ENCODE measurements around the gene DPH3. TPM values are rescaled to one million over a fixed set of nuclear protein-coding genes. Genes with fewer than 3 reads are reported as not detected.

The DPH3 gene
- total and polyA plus RNA-seq, 10 of the 15 experiments (the other 5 are each of a cell fraction or from before 2014, with no cell fraction given), result 10.8 to 71.8 (median 23.4) TPM

- in situ Hi-C loops (cut with MboI), result no loop called here
- DNase-seq (ENCODE audit: low read depth, low spot score), result no peak
- Histone ChIP-seq H2AFZ (ENCODE audit: control insufficient read depth, low read depth, low read length) (no peak overlapping the region), H3K79me2 (ENCODE audit: control insufficient read depth, insufficient read depth, low read length) (no peaks in the 10 kb centered on the region), H3K27me3 (replicated peaks in 1 of 2; ENCODE audit: control insufficient read depth in 2 of 2, insufficient read depth in 2 of 2, low read length in 1 of 2) (no peaks in the 10 kb centered on the region), H3K9me3 (replicated peaks; ENCODE audit: control insufficient read depth, insufficient read depth, low read length) (no peaks in the 10 kb centered on the region), H3K4me2 (ENCODE audit: control insufficient read depth, insufficient read depth) (no peak overlapping the region), H3K36me3 (ENCODE audit: control insufficient read depth in 2 of 2, insufficient read depth in 2 of 2, low read length in 1 of 2) (no peaks in the 10 kb centered on the region), H3K4me1 (ENCODE audit: control insufficient read depth, insufficient read depth, low read length) (no peaks in the 10 kb centered on the region), H3K4me3 (no peak overlapping the region), H4K20me1 (ENCODE audit: control insufficient read depth, insufficient read depth) (no peaks in the 10 kb centered on the region), H3K27ac (ENCODE audit: control insufficient read depth, insufficient read depth) (no peak overlapping the region), H3K9ac (ENCODE audit: control insufficient read depth, insufficient read depth, low read length) (no peak overlapping the region)
- CTCF ChIA-PET, result interaction anchor here (0.5 kb wide), 1 partner anchor 1217 kb away, joined by 3 read pairs; no protein-coding TSS in a partner anchor
- TF ChIP-seq ZNF24 (IDR thresholded peaks at IDR 0.05) (no peak), IRF4 (IDR thresholded peaks at IDR 0.05; ENCODE audit: low read depth, low read length) (no peak), GABPA (IDR thresholded peaks at IDR 0.05; ENCODE audit: low read depth) (no peak), CREB1 (IDR thresholded peaks at IDR 0.05; ENCODE audit: low read depth) (no peak), PKNOX1 (IDR thresholded peaks at IDR 0.05) (no peak), NBN (IDR thresholded peaks at IDR 0.05) (no peak), NR2C1 (IDR thresholded peaks at IDR 0.05) (no peak), SRF (IDR thresholded peaks at IDR 0.05; ENCODE audit: low read depth in 2 of 2, low read length in 2 of 2) (no peak), LARP7 (IDR thresholded peaks at IDR 0.05) (no peak), ZNF622 (IDR thresholded peaks at IDR 0.05) (no peak), POLR2A (IDR thresholded peaks at IDR 0.05; ENCODE audit: low read depth, low read length) (no peak), DPF2 (IDR thresholded peaks at IDR 0.05) (no peak), NFYB (IDR thresholded peaks at IDR 0.05; ENCODE audit: insufficient read depth, low read depth, low read length) (no peak), E4F1 (IDR thresholded peaks at IDR 0.05; ENCODE audit: borderline replicate concordance, partially characterized antibody) (no peak), EED (IDR thresholded peaks at IDR 0.05; ENCODE audit: low read depth) (no peak)
- TF ChIP-seq, protein P1, sequence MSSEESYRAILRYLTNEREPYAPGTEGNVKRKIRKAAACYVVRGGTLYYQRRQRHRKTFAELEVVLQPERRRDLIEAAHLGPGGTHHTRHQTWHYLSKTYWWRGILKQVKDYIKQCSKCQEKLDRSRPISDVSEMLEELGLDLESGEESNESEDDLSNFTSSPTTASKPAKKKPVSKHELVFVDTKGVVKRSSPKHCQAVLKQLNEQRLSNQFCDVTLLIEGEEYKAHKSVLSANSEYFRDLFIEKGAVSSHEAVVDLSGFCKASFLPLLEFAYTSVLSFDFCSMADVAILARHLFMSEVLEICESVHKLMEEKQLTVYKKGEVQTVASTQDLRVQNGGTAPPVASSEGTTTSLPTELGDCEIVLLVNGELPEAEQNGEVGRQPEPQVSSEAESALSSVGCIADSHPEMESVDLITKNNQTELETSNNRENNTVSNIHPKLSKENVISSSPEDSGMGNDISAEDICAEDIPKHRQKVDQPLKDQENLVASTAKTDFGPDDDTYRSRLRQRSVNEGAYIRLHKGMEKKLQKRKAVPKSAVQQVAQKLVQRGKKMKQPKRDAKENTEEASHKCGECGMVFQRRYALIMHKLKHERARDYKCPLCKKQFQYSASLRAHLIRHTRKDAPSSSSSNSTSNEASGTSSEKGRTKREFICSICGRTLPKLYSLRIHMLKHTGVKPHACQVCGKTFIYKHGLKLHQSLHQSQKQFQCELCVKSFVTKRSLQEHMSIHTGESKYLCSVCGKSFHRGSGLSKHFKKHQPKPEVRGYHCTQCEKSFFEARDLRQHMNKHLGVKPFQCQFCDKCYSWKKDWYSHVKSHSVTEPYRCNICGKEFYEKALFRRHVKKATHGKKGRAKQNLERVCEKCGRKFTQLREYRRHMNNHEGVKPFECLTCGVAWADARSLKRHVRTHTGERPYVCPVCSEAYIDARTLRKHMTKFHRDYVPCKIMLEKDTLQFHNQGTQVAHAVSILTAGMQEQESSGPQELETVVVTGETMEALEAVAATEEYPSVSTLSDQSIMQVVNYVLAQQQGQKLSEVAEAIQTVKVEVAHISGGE (CRISPR knock-in tag; IDR thresholded peaks at IDR 0.05), result no peak
- TF ChIP-seq, protein P2, sequence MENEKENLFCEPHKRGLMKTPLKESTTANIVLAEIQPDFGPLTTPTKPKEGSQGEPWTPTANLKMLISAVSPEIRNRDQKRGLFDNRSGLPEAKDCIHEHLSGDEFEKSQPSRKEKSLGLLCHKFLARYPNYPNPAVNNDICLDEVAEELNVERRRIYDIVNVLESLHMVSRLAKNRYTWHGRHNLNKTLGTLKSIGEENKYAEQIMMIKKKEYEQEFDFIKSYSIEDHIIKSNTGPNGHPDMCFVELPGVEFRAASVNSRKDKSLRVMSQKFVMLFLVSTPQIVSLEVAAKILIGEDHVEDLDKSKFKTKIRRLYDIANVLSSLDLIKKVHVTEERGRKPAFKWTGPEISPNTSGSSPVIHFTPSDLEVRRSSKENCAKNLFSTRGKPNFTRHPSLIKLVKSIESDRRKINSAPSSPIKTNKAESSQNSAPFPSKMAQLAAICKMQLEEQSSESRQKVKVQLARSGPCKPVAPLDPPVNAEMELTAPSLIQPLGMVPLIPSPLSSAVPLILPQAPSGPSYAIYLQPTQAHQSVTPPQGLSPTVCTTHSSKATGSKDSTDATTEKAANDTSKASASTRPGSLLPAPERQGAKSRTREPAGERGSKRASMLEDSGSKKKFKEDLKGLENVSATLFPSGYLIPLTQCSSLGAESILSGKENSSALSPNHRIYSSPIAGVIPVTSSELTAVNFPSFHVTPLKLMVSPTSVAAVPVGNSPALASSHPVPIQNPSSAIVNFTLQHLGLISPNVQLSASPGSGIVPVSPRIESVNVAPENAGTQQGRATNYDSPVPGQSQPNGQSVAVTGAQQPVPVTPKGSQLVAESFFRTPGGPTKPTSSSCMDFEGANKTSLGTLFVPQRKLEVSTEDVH (IDR thresholded peaks at IDR 0.05; ENCODE audit: low read depth, partially characterized antibody), result no peak
- RAD21 ChIA-PET (ENCODE audit: unreplicated experiment), result no interaction called here
- SMC1A ChIA-PET (ENCODE audit: uncharacterized antibody, unreplicated experiment), result interaction anchor here (0.9 kb wide), 1 partner anchor 30 kb away, joined by 3 read pairs; no protein-coding TSS in a partner anchor
- POLR2A ChIA-PET, result no interaction called here
- ATAC-seq, result no peak
- FAIRE-seq, result no peak
- BruUV-seq (replicated peaks), result no TSS peak
- 19% methylated on average over 4 of the region's 4 CpGs for WGBS (ENCODE audit: insufficient coverage, insufficient replicate concordance, low lambda C conversion rate, missing lambda C conversion rate)
- intact Hi-C loops (cut with micrococcal nuclease; ENCODE audit: unreplicated experiment), result no loop called here
Observed at GRCh38 chr3:16214366-16214765, 50.4 kb downstream of the DPH3 start.

Measured in GM12878 (cell line).